K562 (cell line): ENCODE data around the gene LY6G6D. TPM values are rescaled to one million over a fixed set of nuclear protein-coding genes. Genes with fewer than 3 reads are reported as not detected.
A peak's percentile ranks its signal among the peaks of the same experiment; 100 is the strongest.

Source experiments
- CREB1 ChIP-seq, 2 experiments: sonication (generic) in 1 of 2; formaldehyde crosslinking in 1 of 2; IDR thresholded peaks; 2 replicates each; pipeline versions ENCODE4 v1.6.1 to v1.8.0; 2012 to 2022; ENCODE audit warnings: inconsistent platforms in 1 of 2, mild to moderate bottlenecking in 1 of 2, missing genetic modification reagents in 1 of 2, moderate library complexity in 1 of 2
- GTF2F1 ChIP-seq: IDR thresholded peaks from 2 replicates; pipeline ENCODE4 v1.6.1; 2011; ENCODE audit warnings: low read depth, low read length, improper control_type of control experiment
- HNRNPUL1 ChIP-seq: fragments of 200-400 bp; formaldehyde crosslinking; IDR thresholded peaks from 2 replicates; pipeline ENCODE4 v1.6.1; 2017; ENCODE audit warnings: low read length
- JUND ChIP-seq, 2 experiments: IDR thresholded peaks; 2 replicates in 1 of 2; 3 replicates in 1 of 2; pipeline ENCODE4 v1.6.1; 2011; ENCODE audit warnings: borderline replicate concordance in 2 of 2, low read depth in 2 of 2, low read length in 2 of 2, improper control_type of control experiment in 1 of 2, missing biosample characterization in 1 of 2, missing genetic modification characterization in 1 of 2, missing genetic modification reagents in 1 of 2
- YY1 ChIP-seq, 3 experiments: IDR thresholded peaks; 2 replicates each; pipeline ENCODE4 v1.6.1; 2011; ENCODE audit warnings: low read length in 2 of 3, mild to moderate bottlenecking in 2 of 3, moderate library complexity in 2 of 3, borderline replicate concordance in 1 of 3, control low read depth in 1 of 3, low read depth in 1 of 3; ENCODE audit not compliant: insufficient read depth in 3 of 3, insufficient replicate concordance in 2 of 3, control insufficient read depth in 1 of 3, insufficient read length in 1 of 3; ENCODE audit errors: extremely low read depth in 1 of 3
- ZNF134 ChIP-seq: fragments of 250-450 bp; sonication (Bioruptor Pico); conservative IDR thresholded peaks from 2 replicates; pipeline ENCODE4 v1.4.0; 2020
- ZNF232 ChIP-seq: sonication (generic); formaldehyde crosslinking; IDR thresholded peaks from 2 replicates; pipeline ENCODE4 v1.8.0; 2022; ENCODE audit warnings: mild to moderate bottlenecking, missing genetic modification reagents
- ZZZ3 ChIP-seq: fragments of 450-650 bp; IDR thresholded peaks from 2 replicates; pipeline ENCODE4 v1.6.1; 2016; ENCODE audit warnings: antibody characterized with exemption, mild to moderate bottlenecking, moderate library complexity
- polyA plus RNA-seq, 8 experiments: library from polyadenylated mRNA; depleted of rRNA in 4 of 8; stranded (reverse) in 5 of 8; unstranded in 3 of 8; fragments of >200 nt; fragmentation: Nextera tagmentation in 2 of 8; fragmentation: Illumina TruSeq in 1 of 8; extraction: Ambion mirVana in 2 of 8; extraction: Trizol in 1 of 8; gene quantifications; 2 replicates each; pipeline versions ENCODE4 v1.2.1 to v1.2.3, GENCODE V29; 2011 to 2014; ENCODE audit warnings: inconsistent platforms in 1 of 8, missing spikeins in 1 of 8
- total RNA-seq, 7 experiments: library from RNA; depleted of rRNA in 6 of 7; stranded (reverse); fragments of >200 nt in 6 of 7; fragmentation: Illumina TruSeq in 2 of 7; extraction: Trizol in 2 of 7; gene quantifications; 2 replicates each; pipeline versions ENCODE4 v1.2.1 to v1.2.3, GENCODE V29; 2011 to 2021; ENCODE audit warnings: low replicate concordance in 1 of 7
- TF ChIP-seq, protein P1 (sequence below): fragments of 250-450 bp; sonication (Bioruptor Pico); IDR thresholded peaks from 2 replicates; pipeline ENCODE4 v1.8.0; 2021; ENCODE audit warnings: mild to moderate bottlenecking, moderate library complexity
- TF ChIP-seq, protein P2 (sequence below), 2 experiments: fragments of 450-650 bp; formaldehyde crosslinking in 1 of 2; IDR thresholded peaks; 2 replicates each; pipeline versions ENCODE4 v1.4.0 to v1.6.1; 2014 to 2020; ENCODE audit warnings: mild to moderate bottlenecking in 2 of 2, borderline replicate concordance in 1 of 2, low read depth in 1 of 2
- TF ChIP-seq, protein P3 (sequence below): sonication (generic); formaldehyde crosslinking; IDR thresholded peaks from 2 replicates; pipeline ENCODE4 v1.8.0; 2022; ENCODE audit warnings: missing genetic modification reagents, mild to moderate bottlenecking, borderline replicate concordance

Gene LY6G6D
- total and polyA plus RNA-seq, 9 of the 15 experiments (the other 6 are each of a cell fraction or from before 2014, with no cell fraction given) = 0.30 to 0.38 TPM; not detected in 7

DNA sequence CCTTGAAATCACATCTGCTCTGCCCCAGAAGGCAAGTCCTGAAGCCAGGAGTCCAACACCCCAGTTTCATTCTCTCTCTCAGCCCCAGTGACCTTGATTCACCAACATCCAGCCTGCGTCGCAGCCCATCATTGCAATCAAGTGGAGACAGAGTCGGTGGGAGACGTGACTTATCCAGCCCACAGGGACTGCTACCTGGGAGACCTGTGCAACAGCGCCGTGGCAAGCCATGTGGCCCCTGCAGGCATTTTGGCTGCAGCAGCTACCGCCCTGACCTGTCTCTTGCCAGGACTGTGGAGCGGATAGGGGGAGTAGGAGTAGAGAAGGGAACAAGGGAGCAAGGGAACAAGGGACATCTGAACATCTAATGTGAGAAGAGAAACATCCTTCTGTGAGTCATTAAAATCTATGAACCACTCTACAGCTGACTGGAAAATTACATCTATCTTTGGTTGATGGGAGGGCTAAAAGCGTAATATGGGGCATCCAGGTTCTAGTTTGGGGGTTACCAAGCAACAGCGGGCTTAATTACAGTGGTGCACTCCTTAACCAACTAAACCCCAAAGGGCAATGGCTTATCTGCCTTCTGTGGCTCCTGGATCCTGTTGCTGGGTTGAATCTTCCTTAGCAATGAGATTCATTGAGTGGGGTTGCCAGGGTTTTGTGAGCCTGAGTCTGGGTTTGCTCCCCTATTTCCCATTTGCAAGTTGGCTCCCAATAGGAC lies 2.5 kb downstream of the LY6G6D start (continued):
- TF ChIP-seq, protein P1, sequence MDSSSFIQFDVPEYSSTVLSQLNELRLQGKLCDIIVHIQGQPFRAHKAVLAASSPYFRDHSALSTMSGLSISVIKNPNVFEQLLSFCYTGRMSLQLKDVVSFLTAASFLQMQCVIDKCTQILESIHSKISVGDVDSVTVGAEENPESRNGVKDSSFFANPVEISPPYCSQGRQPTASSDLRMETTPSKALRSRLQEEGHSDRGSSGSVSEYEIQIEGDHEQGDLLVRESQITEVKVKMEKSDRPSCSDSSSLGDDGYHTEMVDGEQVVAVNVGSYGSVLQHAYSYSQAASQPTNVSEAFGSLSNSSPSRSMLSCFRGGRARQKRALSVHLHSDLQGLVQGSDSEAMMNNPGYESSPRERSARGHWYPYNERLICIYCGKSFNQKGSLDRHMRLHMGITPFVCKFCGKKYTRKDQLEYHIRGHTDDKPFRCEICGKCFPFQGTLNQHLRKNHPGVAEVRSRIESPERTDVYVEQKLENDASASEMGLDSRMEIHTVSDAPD (CRISPR knock-in tag) = no peak
- TF ChIP-seq CREB1 (IDR thresholded peaks at IDR 0.05) (peak; percentile 85), CREB1 (CRISPR knock-in tag; IDR thresholded peaks at IDR 0.05) (peak; percentile 70; the same call in 1 of the 2 replicates), HNRNPUL1 (no peak), GTF2F1 (no peak), YY1 (IDR thresholded peaks at IDR 0.05; ENCODE audit: borderline replicate concordance in 1 of 3, control insufficient read depth in 1 of 3, extremely low read depth in 1 of 3, insufficient read depth in 3 of 3, insufficient read length in 1 of 3, insufficient replicate concordance in 2 of 3, low read depth in 1 of 3, low read length in 2 of 3) (peak in 1 of 3 experiments; percentile 76), ZNF232 (0 out of 2 replicates have a peak, but pooled peaks have one; percentile 6), ZZZ3 (no peak), JUND (IDR thresholded peaks at IDR 0.05; ENCODE audit: borderline replicate concordance, low read depth, low read length) (peak; percentile 40; the same call in 1 of the 2 replicates), JUND (tag; IDR thresholded peaks at IDR 0.05; ENCODE audit: borderline replicate concordance, low read depth, low read length) (no peak; the same call in 2 of the 3 replicates), ZNF134 (CRISPR knock-in tag) (no peak)
- TF ChIP-seq, protein P2, sequence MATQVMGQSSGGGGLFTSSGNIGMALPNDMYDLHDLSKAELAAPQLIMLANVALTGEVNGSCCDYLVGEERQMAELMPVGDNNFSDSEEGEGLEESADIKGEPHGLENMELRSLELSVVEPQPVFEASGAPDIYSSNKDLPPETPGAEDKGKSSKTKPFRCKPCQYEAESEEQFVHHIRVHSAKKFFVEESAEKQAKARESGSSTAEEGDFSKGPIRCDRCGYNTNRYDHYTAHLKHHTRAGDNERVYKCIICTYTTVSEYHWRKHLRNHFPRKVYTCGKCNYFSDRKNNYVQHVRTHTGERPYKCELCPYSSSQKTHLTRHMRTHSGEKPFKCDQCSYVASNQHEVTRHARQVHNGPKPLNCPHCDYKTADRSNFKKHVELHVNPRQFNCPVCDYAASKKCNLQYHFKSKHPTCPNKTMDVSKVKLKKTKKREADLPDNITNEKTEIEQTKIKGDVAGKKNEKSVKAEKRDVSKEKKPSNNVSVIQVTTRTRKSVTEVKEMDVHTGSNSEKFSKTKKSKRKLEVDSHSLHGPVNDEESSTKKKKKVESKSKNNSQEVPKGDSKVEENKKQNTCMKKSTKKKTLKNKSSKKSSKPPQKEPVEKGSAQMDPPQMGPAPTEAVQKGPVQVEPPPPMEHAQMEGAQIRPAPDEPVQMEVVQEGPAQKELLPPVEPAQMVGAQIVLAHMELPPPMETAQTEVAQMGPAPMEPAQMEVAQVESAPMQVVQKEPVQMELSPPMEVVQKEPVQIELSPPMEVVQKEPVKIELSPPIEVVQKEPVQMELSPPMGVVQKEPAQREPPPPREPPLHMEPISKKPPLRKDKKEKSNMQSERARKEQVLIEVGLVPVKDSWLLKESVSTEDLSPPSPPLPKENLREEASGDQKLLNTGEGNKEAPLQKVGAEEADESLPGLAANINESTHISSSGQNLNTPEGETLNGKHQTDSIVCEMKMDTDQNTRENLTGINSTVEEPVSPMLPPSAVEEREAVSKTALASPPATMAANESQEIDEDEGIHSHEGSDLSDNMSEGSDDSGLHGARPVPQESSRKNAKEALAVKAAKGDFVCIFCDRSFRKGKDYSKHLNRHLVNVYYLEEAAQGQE (IDR thresholded peaks at IDR 0.05; ENCODE audit: borderline replicate concordance) = peak; percentile 31; the same call in 1 of the 2 replicates
- TF ChIP-seq, protein P2 (CRISPR knock-in tag; IDR thresholded peaks at IDR 0.05; ENCODE audit: low read depth) = no peak
- TF ChIP-seq, protein P3, sequence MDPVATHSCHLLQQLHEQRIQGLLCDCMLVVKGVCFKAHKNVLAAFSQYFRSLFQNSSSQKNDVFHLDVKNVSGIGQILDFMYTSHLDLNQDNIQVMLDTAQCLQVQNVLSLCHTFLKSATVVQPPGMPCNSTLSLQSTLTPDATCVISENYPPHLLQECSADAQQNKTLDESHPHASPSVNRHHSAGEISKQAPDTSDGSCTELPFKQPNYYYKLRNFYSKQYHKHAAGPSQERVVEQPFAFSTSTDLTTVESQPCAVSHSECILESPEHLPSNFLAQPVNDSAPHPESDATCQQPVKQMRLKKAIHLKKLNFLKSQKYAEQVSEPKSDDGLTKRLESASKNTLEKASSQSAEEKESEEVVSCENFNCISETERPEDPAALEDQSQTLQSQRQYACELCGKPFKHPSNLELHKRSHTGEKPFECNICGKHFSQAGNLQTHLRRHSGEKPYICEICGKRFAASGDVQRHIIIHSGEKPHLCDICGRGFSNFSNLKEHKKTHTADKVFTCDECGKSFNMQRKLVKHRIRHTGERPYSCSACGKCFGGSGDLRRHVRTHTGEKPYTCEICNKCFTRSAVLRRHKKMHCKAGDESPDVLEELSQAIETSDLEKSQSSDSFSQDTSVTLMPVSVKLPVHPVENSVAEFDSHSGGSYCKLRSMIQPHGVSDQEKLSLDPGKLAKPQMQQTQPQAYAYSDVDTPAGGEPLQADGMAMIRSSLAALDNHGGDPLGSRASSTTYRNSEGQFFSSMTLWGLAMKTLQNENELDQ (CRISPR knock-in tag) = peak; percentile 70; the same call in 1 of the 2 replicates
